ENCODE data around the gene SARNP.

Gene SARNP

GRCh38 chr12:55724226-55724939 lies 93.1 kb downstream of the SARNP start:
- DNase-seq (ENCODE audit: low read depth) = no peak

DNA sequence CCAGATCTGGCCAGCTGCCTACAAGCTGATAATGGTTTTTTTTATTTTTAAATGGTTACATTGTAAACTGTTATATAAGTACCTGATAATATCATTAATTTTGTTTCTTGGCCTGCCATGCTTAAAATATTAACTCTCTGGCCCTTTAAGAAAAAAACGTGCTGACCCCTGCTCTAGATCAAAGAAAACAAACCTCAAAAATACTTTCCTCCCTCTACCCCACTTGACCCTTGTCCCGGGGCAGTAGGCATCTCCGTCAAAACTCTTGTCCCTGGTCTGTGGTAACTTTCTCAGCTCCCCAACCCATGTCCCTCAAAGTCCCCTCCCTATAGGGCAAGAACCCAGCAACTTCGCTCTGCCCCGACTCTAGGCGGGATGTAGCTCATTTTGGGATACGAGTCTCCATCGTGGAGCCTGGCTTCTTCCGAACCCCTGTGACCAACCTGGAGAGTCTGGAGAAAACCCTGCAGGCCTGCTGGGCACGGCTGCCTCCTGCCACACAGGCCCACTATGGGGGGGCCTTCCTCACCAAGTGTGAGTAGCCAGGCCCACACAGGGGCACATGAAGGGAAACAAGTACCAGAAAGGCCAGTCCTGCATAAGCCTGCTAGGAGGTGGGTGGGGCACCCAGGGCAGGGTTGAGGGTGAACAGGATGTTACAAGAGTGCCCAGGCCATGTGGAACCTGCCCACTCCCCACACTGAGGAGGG lies 93.9 kb downstream of the SARNP start:
- no peak for DNase-seq (ENCODE audit: low read depth)

GRCh38 chr12:55722948-55723347 lies 94.6 kb downstream of the SARNP start:
- DNase-seq (ENCODE audit: low read depth) = no peak

DNA sequence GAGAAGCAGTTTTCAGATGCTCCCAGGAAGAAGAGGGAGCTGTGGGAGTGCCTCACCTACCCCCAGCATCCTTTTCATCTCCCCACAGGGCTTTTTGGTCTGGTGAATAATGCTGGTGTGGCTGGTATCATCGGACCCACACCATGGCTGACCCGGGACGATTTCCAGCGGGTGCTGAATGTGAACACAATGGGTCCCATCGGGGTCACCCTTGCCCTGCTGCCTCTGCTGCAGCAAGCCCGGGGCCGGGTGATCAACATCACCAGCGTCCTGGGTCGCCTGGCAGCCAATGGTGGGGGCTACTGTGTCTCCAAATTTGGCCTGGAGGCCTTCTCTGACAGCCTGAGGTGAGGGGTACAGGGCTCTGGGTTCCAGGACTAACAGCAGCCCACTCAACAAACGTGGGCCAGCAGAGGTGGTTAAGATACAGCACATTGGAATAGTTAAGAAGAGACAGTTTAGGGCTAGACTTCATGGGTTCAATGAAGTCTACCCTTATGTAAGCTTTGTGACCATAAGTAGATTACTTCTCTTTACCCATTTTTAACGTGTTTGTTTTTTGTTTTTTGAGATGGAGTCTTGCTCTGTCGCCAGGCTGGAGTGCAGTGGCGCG lies 95.8 kb downstream of the SARNP start:
- no peak for DNase-seq (ENCODE audit: low read depth)

DNA sequence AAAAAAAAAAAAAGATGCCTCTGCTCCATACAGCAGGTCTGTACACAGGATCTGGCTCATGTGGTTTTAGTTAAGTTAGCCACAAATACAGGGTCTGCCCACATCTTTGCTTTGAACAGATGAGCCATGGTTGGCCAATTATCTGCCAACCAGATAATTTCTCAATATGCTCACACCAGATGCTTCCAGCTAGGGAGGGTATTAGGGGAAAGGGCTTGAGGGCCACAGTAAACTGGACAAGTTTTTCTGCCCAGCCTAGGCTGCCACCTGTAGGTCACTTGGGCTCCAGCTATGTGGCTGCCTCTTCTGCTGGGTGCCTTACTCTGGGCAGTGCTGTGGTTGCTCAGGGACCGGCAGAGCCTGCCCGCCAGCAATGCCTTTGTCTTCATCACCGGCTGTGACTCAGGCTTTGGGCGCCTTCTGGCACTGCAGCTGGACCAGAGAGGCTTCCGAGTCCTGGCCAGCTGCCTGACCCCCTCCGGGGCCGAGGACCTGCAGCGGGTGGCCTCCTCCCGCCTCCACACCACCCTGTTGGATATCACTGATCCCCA lies 96.6 kb downstream of the SARNP start:
- no peak for DNase-seq (ENCODE audit: low read depth)

DNA sequence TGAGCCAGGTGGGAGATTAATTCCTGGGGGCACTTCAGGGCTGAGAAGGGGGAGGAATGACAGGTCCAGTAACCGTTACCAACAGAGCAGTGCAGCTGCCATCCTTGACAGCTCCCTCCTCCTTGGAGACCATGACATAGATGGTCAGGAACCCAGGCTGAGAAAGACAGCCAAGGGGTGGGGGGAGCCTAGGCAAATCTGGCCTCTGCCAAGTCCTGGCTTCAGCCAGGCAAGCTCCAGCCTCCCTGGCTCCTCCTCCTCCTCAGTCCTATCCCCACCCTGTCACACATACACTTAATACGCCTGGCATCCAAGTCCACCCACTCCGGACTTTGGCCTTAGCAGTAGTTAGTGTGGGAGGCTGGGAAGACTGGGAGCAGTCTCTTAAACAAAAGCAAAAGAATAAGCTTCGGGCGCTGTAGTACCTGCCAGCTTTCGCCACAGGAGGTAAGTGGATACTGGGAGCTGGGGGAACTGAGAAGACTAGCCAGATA lies 97.4 kb downstream of the SARNP start, which contains the start of gene RDH5:
Gene RDH5 (plus strand): TSS at position 323 of the 494 bp plus-strand sequence. CDS start 792 bp downstream, outside the sequence.
- no peak for DNase-seq (ENCODE audit: low read depth)

DNA sequence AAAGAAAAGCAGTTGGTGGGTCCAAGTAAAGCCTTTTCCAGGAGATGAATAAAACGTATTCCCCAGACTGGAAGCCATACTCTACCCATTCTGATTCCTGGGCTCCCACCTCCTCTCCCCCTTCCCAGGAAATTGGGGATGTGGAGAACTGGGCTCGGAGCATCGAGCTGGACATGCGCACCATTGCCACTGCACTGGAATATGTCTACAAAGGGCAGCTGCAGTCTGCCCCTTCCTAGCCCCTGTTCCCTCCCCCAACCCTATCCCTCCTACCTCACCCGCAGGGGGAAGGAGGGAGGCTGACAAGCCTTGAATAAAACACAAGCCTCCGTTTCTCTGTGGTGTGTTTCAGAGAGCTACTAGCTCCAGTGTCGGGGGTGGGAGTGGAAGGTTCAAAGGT lies 98.2 kb downstream of the SARNP start:
- DNase-seq (ENCODE audit: low read depth) = no peak

- DNase-seq (ENCODE audit: low read depth) = no peak
Measured at GRCh38 chr12:55718624-55719275, 98.8 kb downstream of the SARNP start.

GRCh38 chr12:55718015-55718414 lies 99.5 kb downstream of the SARNP start:
- DNase-seq (ENCODE audit: low read depth) = no peak

DNA sequence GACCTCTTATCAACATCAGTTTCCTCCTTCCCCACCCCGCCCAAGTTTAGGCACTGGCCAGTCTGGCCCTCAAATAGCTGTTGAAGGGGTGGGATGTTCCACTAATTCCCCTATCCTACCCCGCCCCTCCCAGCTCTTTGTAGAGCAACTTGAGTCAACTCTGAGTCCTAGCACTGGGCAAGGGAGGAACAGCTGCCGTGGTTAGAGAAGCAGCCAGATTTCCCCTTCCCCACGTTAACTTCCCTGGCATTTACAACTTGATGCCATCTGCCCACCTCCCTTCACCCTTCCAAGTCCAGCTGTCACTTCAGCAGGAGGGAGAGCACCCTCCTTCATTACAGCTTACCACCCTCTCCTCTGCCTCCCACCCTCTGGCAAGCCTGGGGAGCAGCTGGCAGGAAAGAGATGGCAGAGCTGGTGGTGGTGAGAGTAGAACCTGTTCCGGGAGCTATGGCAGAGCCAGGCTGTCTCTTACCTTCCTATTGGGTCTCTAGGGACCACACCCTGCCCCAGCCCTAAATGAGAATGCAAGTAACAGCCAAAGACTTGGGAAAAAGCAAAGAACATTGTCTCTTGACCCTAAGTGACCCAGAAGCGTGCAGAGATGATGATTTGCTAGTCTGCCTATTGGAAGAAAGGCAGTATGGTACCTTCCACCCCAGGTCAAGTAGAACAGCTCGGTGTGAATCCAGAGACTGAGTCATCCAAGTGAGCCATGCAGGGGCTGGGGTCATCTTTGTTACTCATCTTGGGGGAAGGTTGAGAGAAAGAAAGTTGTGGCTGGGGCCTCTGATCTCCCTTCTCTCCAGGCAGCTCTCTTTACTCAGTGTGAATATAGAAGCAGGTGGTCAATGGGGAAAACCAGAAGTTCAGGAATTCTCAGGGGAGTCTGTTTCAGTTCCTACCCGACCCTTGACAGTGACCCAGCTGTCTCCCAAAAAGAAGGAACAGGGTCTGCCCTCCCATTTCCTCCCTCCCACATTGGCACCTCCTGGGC lies 100.2 kb downstream of the SARNP start:
- no peak for DNase-seq (ENCODE audit: low read depth)

- DNase-seq (ENCODE audit: low read depth) = no peak
Measured at GRCh38 chr12:55716582-55716957, 101.0 kb downstream of the SARNP start.

- peak; percentile 93 for DNase-seq (ENCODE audit: low read depth)
Measured at GRCh38 chr12:55715833-55716581, 101.5 kb downstream of the SARNP start, which contains the start of gene BLOC1S1. BLOC1S1 (plus strand) TSS chr12:55716046; CDS start chr12:55716052, 6 bp downstream.

DNA sequence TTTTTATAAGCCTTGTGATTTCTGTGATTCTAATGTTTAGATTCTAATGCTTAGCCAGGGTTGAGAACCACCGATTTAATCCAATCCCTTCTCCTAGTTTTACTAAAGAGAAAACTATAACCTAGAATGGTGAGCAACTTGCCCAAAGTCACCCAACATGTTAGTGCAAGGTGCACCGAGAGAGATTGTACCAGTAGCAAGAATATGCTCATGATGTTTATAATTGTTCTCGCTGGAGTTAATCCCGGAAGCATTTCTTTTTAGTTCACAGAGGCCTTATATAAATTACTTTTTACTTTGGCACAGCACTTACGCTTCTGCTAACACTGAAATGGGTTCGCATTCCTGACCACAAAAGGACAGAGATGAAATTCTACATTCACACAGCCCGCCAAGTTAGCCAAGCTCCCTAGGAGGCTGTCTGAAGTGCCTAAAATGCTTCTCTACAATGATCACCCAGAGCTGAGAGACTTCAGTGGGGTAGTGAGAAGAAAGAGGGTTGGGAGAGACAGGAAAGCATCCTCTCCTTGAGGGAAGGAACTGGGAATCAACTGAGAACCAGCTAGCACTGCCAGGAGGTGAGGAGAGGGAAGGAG lies 102.3 kb downstream of the SARNP start:
- DNase-seq (ENCODE audit: low read depth) = no peak

- DNase-seq (ENCODE audit: low read depth) = no peak
Measured at GRCh38 chr12:55713721-55714120, 103.8 kb downstream of the SARNP start.

DNA sequence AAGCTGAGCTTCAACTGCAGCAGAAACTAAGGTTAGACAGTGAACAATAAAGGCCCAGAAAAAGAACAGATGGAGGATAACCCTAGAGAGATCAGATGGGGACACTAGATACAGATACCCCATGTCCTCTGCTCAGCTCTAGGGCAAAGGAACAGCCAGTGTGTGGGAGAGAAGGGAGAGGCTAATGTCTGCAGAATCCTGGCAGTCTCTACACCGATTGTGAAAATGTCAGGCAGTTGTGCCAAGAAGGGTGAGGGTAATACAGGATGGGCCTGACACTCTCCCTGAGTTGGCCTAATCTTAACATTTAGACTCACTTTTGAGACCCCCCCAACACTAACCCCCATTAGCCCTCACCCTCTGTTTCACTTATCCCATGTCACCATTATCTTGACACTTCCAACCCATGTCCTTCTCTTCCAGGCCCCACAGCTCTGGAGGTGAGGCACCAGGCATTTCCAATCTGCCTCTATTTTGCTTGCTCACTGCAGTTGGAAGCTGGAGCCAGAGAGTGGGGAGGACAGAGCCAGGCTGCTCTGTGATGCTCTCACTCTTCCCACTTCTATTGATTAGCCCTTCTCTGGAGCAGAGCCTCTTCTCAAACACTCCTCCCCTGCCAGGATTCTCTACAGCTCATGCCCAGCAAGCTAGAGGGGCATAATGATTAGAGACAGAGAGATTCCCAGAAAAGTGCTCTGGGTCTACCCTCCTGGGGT lies 104.7 kb downstream of the SARNP start:
- DNase-seq (ENCODE audit: low read depth) = no peak

- DNase-seq (ENCODE audit: low read depth) = no peak
Measured at GRCh38 chr12:55711786-55712553, 105.6 kb downstream of the SARNP start.

DNA sequence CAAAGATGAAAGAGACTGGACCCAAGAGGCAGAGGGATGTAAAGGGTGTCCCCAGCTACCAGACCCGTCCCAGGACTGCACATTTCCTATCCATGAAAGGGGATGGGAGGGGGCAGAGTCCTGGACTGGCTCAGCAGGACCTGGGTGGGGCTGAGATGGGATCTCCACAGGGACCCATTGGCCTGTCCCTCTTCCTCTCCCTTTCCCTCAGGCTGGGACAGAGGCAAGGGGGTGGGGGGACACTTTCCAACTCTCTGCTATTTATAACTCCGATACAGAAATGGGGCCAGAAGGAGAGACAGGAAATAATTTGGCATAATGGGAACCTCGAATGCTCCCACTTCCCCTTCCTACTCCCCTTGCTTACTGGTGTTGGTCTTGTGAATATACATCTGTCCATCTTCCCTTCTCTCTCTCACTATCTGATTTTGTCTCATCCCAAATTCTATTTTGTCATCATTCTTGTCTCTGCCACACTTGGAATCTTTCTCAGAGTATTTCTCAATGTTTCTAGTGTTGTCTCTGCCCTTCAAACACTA lies 108.8 kb downstream of the SARNP start:
- no peak for DNase-seq (ENCODE audit: low read depth)

All from stimulated activated CD8-positive, alpha-beta memory T cell treated with anti-CD3 and anti-CD28 coated beads, Interleukin-15, amount 100 ng/mL, for 24 hours (primary cell).